HepG2 (cell line): ENCODE data around the gene TMEM219. TPM values are rescaled to one million over a fixed set of nuclear protein-coding genes. Genes with fewer than 3 reads are reported as not detected.

Source experiments
- ATAC-seq: fragments of 200-7000 bp; cut with Tn5 transposase; 3 replicates; pipeline ENCODE4 v1.9.1; 2020; ENCODE audit warnings: mild to moderate bottlenecking, moderate library complexity
- BruUV-seq: library from RNA; stranded (reverse); fragments of 400-500 nt; replicated peaks from 2 replicates; lab custom pipeline; 2021; lab: Mats Ljungman, UMichigan
- CTCF ChIA-PET: fragments of 300-600 bp; formaldehyde crosslinking; extraction: SDS; loops from one replicate; lab custom pipeline; 2021; ENCODE audit warnings: low total read pairs, inconsistent platforms, low intra/inter-chr PET ratio; lab: Yijun Ruan, JAX
- POLR2A ChIA-PET: fragments of 350-600 bp; sonication (Branson Sonifier 250); formaldehyde crosslinking; loops from one replicate; lab custom pipeline; 2020; ENCODE audit warnings: antibody characterized with exemption, inconsistent platforms; lab: Yijun Ruan, JAX
- DNase-seq: peaks from one replicate; pipeline ENCODE4 v3.0.0-alpha.2; 2015; ENCODE audit warnings: low spot score
- FAIRE-seq: peaks from 3 replicates; lab custom pipeline; 2011; peaks lifted over from hg19 to GRCh38; lab: Jason Lieb, UNC
- H2AFZ ChIP-seq: one replicate; pipeline ENCODE4 v1.6.1; 2011; ENCODE audit warnings: low read length, inconsistent platforms
- H3K27ac ChIP-seq: fragments of 300-600 bp; 3 replicates; pipeline ENCODE4 v1.8.0; 2011; ENCODE audit warnings: mixed run types, mild to moderate bottlenecking, mixed read lengths, low read length, inconsistent platforms; ENCODE audit not compliant: insufficient read depth; ENCODE audit errors: extremely low read length
- H3K27me3 ChIP-seq, 2 experiments: fragments of 200-600 bp in 1 of 2; 2 replicates in 1 of 2; 3 replicates in 1 of 2; pipeline versions ENCODE4 v1.6.0 to v1.8.0; 2011; ENCODE audit warnings: low read length in 2 of 2, mild to moderate bottlenecking in 2 of 2, moderate library complexity in 2 of 2, inconsistent platforms in 1 of 2; ENCODE audit not compliant: insufficient read depth in 2 of 2, control insufficient read depth in 1 of 2
- H3K36me3 ChIP-seq, 2 experiments: fragments of 200-600 bp in 1 of 2; replicated peaks in 1 of 2; 2 replicates in 1 of 2; 3 replicates in 1 of 2; pipeline versions ENCODE4 v1.5.1 to v1.8.0; 2011; ENCODE audit warnings: low read length in 2 of 2, inconsistent platforms in 1 of 2; ENCODE audit not compliant: insufficient read depth in 2 of 2, control insufficient read depth in 1 of 2
- H3K4me1 ChIP-seq: 2 replicates; pipeline ENCODE4 v1.5.1; 2012; ENCODE audit warnings: low read length, inconsistent platforms; ENCODE audit not compliant: insufficient read depth
- H3K4me2 ChIP-seq: 2 replicates; pipeline ENCODE4 v1.6.0; 2011; ENCODE audit warnings: low read depth, low read length, inconsistent platforms
- H3K4me3 ChIP-seq, 3 experiments: fragments of 200-600 bp in 1 of 3; sonication (generic), shearing (Covaris generic) in 1 of 3; replicated peaks in 1 of 3; 2 replicates each; pipeline ENCODE4 v1.5.1; 2011 to 2016; ENCODE audit warnings: low read length in 3 of 3, inconsistent platforms in 2 of 3, low read depth in 2 of 3, mild to moderate bottlenecking in 2 of 3, control low read depth in 1 of 3, mixed read lengths in 1 of 3; ENCODE audit not compliant: insufficient read depth in 1 of 3
- H3K79me2 ChIP-seq: one replicate; pipeline ENCODE4 v1.6.1; 2011; ENCODE audit warnings: low read length, inconsistent platforms; ENCODE audit not compliant: insufficient read depth
- H3K9ac ChIP-seq: 2 replicates; pipeline ENCODE4 v1.6.0; 2011; ENCODE audit warnings: mild to moderate bottlenecking, low read depth, low read length, inconsistent platforms; ENCODE audit not compliant: insufficient read depth
- H3K9me3 ChIP-seq: 2 replicates; pipeline ENCODE4 v1.5.1; 2012; ENCODE audit warnings: mild to moderate bottlenecking, low read length
- H4K20me1 ChIP-seq: 2 replicates; pipeline ENCODE4 v1.6.0; 2011; ENCODE audit warnings: inconsistent platforms, mild to moderate bottlenecking, low read length, moderate library complexity; ENCODE audit not compliant: insufficient read depth
- AKAP8 ChIP-seq: sonication (generic); formaldehyde crosslinking; IDR thresholded peaks from 2 replicates; pipeline ENCODE4 v1.5.1; 2020; ENCODE audit warnings: mild to moderate bottlenecking, missing genetic modification reagents
- FIP1L1 ChIP-seq: fragments of 200-400 bp; formaldehyde crosslinking; IDR thresholded peaks from 2 replicates; pipeline ENCODE4 v1.6.1; 2018; ENCODE audit warnings: low read depth, mild to moderate bottlenecking, low read length, moderate library complexity, borderline replicate concordance; ENCODE audit not compliant: insufficient read depth
- GATA4 ChIP-seq: sonication (generic); IDR thresholded peaks from 2 replicates; pipeline ENCODE4 v1.6.1; 2016; ENCODE audit warnings: antibody characterized with exemption, low read depth, borderline replicate concordance
- NCOA2 ChIP-seq: sonication (generic); formaldehyde crosslinking; IDR thresholded peaks from 2 replicates; pipeline ENCODE4 v1.8.0; 2022; ENCODE audit warnings: inconsistent platforms
- PAWR ChIP-seq: sonication (generic); formaldehyde crosslinking; IDR thresholded peaks from 2 replicates; pipeline ENCODE4 v1.4.0; 2020; ENCODE audit warnings: missing genetic modification reagents, mild to moderate bottlenecking, borderline replicate concordance
- PITX1 ChIP-seq: sonication (generic); formaldehyde crosslinking; IDR thresholded peaks from 2 replicates; pipeline ENCODE4 v1.5.1; 2020; ENCODE audit warnings: mild to moderate bottlenecking, missing genetic modification reagents
- SKI ChIP-seq: fragments of 450-650 bp; IDR thresholded peaks from one replicate; pipeline ENCODE4 v1.6.1; 2018; ENCODE audit warnings: mild to moderate bottlenecking; ENCODE audit not compliant: partially characterized antibody
- TCF7 ChIP-seq: sonication (generic); IDR thresholded peaks from 2 replicates; pipeline ENCODE4 v1.6.1; 2016; ENCODE audit warnings: antibody characterized with exemption, low read depth
- TEAD2 ChIP-seq: sonication (generic); formaldehyde crosslinking; IDR thresholded peaks from 2 replicates; pipeline ENCODE4 v1.9.0; 2021; ENCODE audit warnings: missing genetic modification reagents
- ZIK1 ChIP-seq: sonication (generic); formaldehyde crosslinking; IDR thresholded peaks from 2 replicates; pipeline ENCODE4 v1.5.0; 2020; ENCODE audit warnings: mild to moderate bottlenecking, low read depth, missing genetic modification reagents, borderline replicate concordance
- ZNF570 ChIP-seq: sonication (generic); formaldehyde crosslinking; IDR thresholded peaks from 2 replicates; pipeline ENCODE4 v1.4.0; 2020; ENCODE audit warnings: mild to moderate bottlenecking, missing genetic modification reagents, borderline replicate concordance
- WGBS: methylation state at CpG from one replicate; pipeline ENCODE4 v1.1.6; 2017; ENCODE audit warnings: low lambda C conversion rate; 5-methylcytosine and 5-hydroxymethylcytosine counted together
- in situ Hi-C: cut with HindIII; loops from 2 replicates; pipeline ENCODE4 v1.10.0; 2017; ENCODE audit warnings: low pct_unique_long_range_greater_than_20kb; ENCODE audit not compliant: extremely low pct_ligation_motif_present
- intact Hi-C: fragments of 100-400 bp; cut with micrococcal nuclease; formaldehyde crosslinking; loops from one replicate; pipeline ENCODE4 v1.10.0; 2022; ENCODE audit not compliant: unreplicated experiment
- polyA plus RNA-seq, 8 experiments: library from polyadenylated mRNA; depleted of rRNA in 3 of 8; stranded (reverse) in 7 of 8; unstranded in 1 of 8; fragments of >200 nt; fragmentation: Illumina TruSeq in 4 of 8; extraction: Trizol in 4 of 8; gene quantifications; 2 replicates each; pipeline versions ENCODE4 v1.2.1 to v1.2.3, GENCODE V29; 2011 to 2016; ENCODE audit warnings: low read depth in 4 of 8, missing spikeins in 1 of 8, mixed read lengths in 1 of 8; ENCODE audit not compliant: insufficient read depth in 1 of 8
- total RNA-seq, 5 experiments: library from RNA; depleted of rRNA; stranded (reverse); fragments of >200 nt; fragmentation: Illumina TruSeq; extraction: Trizol; gene quantifications; 2 replicates each; pipeline ENCODE4 v1.2.3, GENCODE V29; 2016; ENCODE audit warnings: low read depth in 1 of 5
- TF ChIP-seq, protein P1 (sequence below): sonication (generic); formaldehyde crosslinking; IDR thresholded peaks from 2 replicates; pipeline ENCODE4 v1.5.1; 2020; ENCODE audit warnings: missing genetic modification reagents, mild to moderate bottlenecking, borderline replicate concordance
- TF ChIP-seq, protein P2 (sequence below): sonication (generic); IDR thresholded peaks from 2 replicates; pipeline ENCODE4 v1.6.1; 2016; ENCODE audit warnings: low read depth, borderline replicate concordance
- TF ChIP-seq, protein P3 (sequence below): IDR thresholded peaks from 2 replicates; pipeline ENCODE4 v1.6.1; 2016
- TF ChIP-seq, protein P4 (sequence below): sonication (generic); formaldehyde crosslinking; IDR thresholded peaks from 2 replicates; pipeline ENCODE4 v1.4.0; 2020; ENCODE audit warnings: low read depth, mild to moderate bottlenecking, missing genetic modification reagents
- TF ChIP-seq, protein P5 (sequence below): sonication (generic); formaldehyde crosslinking; IDR thresholded peaks from 2 replicates; pipeline ENCODE4 v1.5.1; 2020; ENCODE audit warnings: mild to moderate bottlenecking, missing genetic modification reagents, moderate library complexity

Gene TMEM219
- total and polyA plus RNA-seq, 2 of the 13 experiments (the other 11 are each of a cell fraction or from before 2014, with no cell fraction given) = 105 to 115 TPM

DNA sequence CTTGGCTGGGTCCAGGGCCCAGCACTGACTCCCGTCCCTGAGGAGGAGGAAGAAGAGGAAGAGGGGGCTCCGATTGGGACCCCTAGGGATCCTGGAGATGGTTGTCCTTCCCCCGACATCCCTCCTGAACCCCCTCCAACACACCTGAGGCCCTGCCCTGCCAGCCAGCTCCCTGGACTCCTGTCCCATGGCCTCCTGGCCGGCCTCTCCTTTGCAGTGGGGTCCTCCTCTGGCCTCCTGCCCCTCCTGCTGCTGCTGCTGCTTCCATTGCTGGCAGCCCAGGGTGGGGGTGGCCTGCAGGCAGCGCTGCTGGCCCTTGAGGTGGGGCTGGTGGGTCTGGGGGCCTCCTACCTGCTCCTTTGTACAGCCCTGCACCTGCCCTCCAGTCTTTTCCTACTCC, 25.1 kb downstream of the TMEM219 start:
- Histone ChIP-seq H3K4me1 (no peaks in the 10 kb centered on the region), H3K79me2 (no peaks in the 10 kb centered on the region), H3K27ac (no peak overlapping the region), H3K36me3 (peaks cover 53 to 94% of the 10 kb centered on the region in 2 experiments), H3K9me3 (no peaks in the 10 kb centered on the region), H3K4me2 (no peak overlapping the region), H3K4me3 (no peak overlapping the region), H4K20me1 (no peaks in the 10 kb centered on the region), H2AFZ (no peak overlapping the region), H3K27me3 (no peaks in the 10 kb centered on the region), H3K9ac (no peak overlapping the region)
- POLR2A ChIA-PET = interaction anchor here (1.0 kb wide), 1 partner anchor 14 kb away, joined by 3 read pairs; the partner anchor contains the start of gene TAOK2
- WGBS = 100% methylated on average over 3 of the region's 5 CpGs
- BruUV-seq = no TSS peak
- ATAC-seq (no peak), FAIRE-seq (no peak), DNase-seq (no peak)
- in situ Hi-C loops = no loop called here
- CTCF ChIA-PET = no interaction called here
- intact Hi-C loops = no loop called here
- TF ChIP-seq PITX1 (CRISPR knock-in tag) (no peak), PAWR (CRISPR knock-in tag) (no peak), NCOA2 (CRISPR knock-in tag) (no peak), GATA4 (no peak), ZIK1 (CRISPR knock-in tag) (no peak), TCF7 (no peak), AKAP8 (no peak), FIP1L1 (no peak), TEAD2 (no peak), ZNF570 (CRISPR knock-in tag) (no peak), SKI (no peak)
- TF ChIP-seq, protein P1, sequence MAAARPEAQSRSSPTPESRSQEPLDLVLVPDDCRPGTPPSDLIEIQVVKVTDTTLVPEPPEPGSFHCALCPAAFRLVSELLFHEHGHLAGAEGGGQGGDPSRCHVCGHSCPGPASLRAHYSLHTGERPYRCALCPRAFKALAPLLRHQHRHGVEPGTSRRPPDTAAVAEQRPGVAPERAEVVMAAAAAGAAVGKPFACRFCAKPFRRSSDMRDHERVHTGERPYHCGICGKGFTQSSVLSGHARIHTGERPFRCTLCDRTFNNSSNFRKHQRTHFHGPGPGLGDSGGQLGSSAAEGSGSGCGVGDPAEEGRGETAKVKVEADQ = no peak
- TF ChIP-seq, protein P2, sequence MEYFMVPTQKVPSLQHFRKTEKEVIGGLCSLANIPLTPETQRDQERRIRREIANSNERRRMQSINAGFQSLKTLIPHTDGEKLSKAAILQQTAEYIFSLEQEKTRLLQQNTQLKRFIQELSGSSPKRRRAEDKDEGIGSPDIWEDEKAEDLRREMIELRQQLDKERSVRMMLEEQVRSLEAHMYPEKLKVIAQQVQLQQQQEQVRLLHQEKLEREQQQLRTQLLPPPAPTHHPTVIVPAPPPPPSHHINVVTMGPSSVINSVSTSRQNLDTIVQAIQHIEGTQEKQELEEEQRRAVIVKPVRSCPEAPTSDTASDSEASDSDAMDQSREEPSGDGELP = no peak
- TF ChIP-seq, protein P3, sequence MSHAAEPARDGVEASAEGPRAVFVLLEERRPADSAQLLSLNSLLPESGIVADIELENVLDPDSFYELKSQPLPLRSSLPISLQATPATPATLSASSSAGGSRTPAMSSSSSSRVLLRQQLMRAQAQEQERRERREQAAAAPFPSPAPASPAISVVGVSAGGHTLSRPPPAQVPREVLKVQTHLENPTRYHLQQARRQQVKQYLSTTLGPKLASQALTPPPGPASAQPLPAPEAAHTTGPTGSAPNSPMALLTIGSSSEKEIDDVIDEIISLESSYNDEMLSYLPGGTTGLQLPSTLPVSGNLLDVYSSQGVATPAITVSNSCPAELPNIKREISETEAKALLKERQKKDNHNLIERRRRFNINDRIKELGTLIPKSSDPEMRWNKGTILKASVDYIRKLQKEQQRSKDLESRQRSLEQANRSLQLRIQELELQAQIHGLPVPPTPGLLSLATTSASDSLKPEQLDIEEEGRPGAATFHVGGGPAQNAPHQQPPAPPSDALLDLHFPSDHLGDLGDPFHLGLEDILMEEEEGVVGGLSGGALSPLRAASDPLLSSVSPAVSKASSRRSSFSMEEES (CRISPR knock-in tag) = no peak
- TF ChIP-seq, protein P4, sequence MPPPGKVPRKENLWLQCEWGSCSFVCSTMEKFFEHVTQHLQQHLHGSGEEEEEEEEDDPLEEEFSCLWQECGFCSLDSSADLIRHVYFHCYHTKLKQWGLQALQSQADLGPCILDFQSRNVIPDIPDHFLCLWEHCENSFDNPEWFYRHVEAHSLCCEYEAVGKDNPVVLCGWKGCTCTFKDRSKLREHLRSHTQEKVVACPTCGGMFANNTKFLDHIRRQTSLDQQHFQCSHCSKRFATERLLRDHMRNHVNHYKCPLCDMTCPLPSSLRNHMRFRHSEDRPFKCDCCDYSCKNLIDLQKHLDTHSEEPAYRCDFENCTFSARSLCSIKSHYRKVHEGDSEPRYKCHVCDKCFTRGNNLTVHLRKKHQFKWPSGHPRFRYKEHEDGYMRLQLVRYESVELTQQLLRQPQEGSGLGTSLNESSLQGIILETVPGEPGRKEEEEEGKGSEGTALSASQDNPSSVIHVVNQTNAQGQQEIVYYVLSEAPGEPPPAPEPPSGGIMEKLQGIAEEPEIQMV (CRISPR knock-in tag) = no peak
- TF ChIP-seq, protein P5, sequence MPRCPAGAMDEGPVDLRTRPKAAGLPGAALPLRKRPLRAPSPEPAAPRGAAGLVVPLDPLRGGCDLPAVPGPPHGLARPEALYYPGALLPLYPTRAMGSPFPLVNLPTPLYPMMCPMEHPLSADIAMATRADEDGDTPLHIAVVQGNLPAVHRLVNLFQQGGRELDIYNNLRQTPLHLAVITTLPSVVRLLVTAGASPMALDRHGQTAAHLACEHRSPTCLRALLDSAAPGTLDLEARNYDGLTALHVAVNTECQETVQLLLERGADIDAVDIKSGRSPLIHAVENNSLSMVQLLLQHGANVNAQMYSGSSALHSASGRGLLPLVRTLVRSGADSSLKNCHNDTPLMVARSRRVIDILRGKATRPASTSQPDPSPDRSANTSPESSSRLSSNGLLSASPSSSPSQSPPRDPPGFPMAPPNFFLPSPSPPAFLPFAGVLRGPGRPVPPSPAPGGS (CRISPR knock-in tag) = no peak
